Kidney epithelial cell (primary cell): Measurements from ENCODE around the gene FILIP1L. TPM values are rescaled to one million over a fixed set of nuclear protein-coding genes. Genes with fewer than 3 reads are reported as not detected.

Experiments
- DNase-seq: peaks from one replicate; pipeline ENCODE4 v3.0.0-alpha.2; 2010; ENCODE audit warnings: low read depth
- H3K27me3 ChIP-seq: 2 replicates; pipeline ENCODE4 v1.6.0; 2011; ENCODE audit warnings: low read length; ENCODE audit not compliant: control insufficient read depth, insufficient read depth
- H3K36me3 ChIP-seq: 2 replicates; pipeline ENCODE4 v1.5.1; 2011; ENCODE audit warnings: low read length; ENCODE audit not compliant: control insufficient read depth, insufficient read depth
- H3K4me3 ChIP-seq: 2 replicates; pipeline ENCODE4 v1.5.1; 2011; ENCODE audit warnings: low read depth, mild to moderate bottlenecking, control low read depth, low read length
- CTCF ChIP-seq: IDR thresholded peaks from 2 replicates; pipeline ENCODE4 v1.5.1; 2011; ENCODE audit warnings: mild to moderate bottlenecking, moderate library complexity, low read length, control low read depth, inconsistent platforms; ENCODE audit not compliant: insufficient read depth, poor library complexity, severe bottlenecking
- total RNA-seq: library from RNA; depleted of rRNA; stranded (reverse); fragments of >200 nt; gene quantifications from 2 replicates; pipeline ENCODE4 v1.2.3, GENCODE V29; 2015

FILIP1L gene
- total RNA-seq, 1 donor from 2014 or later, result 15.6 TPM

- no peak for TF ChIP-seq CTCF
- Histone ChIP-seq H3K36me3 (peaks cover 7% of the 10 kb centered on the region), H3K27me3 (no peaks in the 10 kb centered on the region), H3K4me3 (no peak overlapping the region)
- DNase-seq, result no peak
Measured at GRCh38 chr3:99863588-99863987, 250.7 kb downstream of the FILIP1L start.

DNA sequence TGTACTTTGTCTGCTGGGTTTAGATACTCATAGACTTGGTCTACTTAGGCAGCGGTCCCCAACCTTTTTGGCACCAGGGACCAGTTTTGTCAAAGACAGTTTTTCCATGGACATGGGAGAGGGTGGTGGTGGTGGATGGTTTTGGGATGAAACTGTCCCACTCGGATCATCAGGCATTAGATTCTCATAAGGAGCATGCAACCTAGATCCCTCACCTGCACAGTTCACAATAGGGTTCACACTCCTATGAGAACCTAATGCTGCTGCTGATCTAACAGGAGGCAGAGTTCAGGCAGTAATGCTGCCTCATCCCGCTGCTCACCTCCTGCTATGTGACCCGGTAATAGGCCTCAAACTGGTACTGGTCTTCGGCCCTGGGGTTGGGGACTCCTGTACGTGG lies 251.3 kb downstream of the FILIP1L start:
- TF ChIP-seq CTCF, result no peak
- no peaks in the 10 kb centered on the region for H3K27me3 ChIP-seq
- H3K36me3 ChIP-seq, result peaks cover 8% of the 10 kb centered on the region
- H3K4me3 ChIP-seq, result no peak overlapping the region
- DNase-seq, result no peak

DNA sequence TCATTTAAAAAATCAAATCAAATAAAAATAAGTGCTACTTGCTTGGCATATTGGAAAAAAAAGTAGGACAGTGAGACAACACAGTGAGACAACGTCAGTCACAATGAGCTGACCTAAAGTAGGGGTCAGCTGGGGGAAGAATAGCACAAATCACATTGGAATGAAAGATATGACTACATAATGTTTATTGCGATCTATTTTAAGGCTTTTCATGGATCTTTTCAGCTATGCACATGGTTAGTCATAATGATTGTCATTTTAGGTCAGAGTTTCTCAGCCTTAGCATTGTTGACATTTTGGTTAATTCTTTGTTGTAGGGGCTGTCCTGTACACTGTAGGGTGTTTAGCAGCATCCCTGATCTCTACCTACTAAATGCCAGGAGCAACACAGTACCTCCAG lies 252.1 kb downstream of the FILIP1L start:
- no peaks in the 10 kb centered on the region for H3K27me3 ChIP-seq
- no peak for DNase-seq
- no peak for TF ChIP-seq CTCF
- no peak overlapping the region for H3K4me3 ChIP-seq
- H3K36me3 ChIP-seq, result peaks cover 8% of the 10 kb centered on the region

- Histone ChIP-seq H3K36me3 (peaks cover 8% of the 10 kb centered on the region), H3K27me3 (no peaks in the 10 kb centered on the region), H3K4me3 (no peak overlapping the region)
- TF ChIP-seq CTCF, result no peak
- no peak for DNase-seq
Measured at GRCh38 chr3:99861216-99861615, 253.1 kb downstream of the FILIP1L start.

DNA sequence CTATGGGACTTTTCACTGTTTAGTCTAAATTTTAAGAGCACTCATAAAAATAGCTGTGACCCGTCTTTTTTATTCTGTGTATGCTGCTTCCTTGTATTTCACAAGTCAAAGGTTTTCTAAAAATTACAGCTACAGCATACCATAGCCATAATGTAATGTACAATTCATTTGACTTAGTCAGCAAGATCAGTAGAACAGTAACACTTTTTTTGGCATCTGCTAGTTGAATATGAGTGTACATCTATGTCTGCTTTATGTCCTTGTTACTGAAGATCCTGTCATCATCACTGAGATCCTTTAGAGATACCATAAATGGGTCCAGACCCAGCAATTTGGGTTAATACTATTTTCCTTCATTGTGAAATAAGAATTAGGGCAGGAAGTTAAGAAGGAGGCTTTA lies 254.5 kb downstream of the FILIP1L start:
- Histone ChIP-seq H3K36me3 (peaks cover 8% of the 10 kb centered on the region), H3K27me3 (no peaks in the 10 kb centered on the region), H3K4me3 (no peak overlapping the region)
- DNase-seq, result peak; percentile 90
- TF ChIP-seq CTCF, result no peak

DNA sequence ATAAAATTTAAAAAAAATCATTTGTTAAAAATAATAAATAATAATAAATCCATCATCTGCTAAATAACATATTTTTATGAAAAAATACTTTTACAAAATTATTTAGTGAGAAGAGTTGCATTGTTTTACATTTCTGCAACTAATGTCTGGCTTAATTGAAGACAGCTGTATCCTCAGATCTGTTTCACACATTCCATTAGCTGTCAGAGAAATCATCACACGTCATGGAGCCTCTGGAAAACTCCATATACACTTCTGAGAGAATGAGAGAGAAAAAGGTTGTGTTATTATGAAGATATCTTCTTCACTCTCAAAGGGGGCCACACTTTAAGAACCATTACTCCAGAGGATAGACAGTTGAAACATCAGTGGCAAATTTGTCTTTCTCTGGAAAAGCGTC lies 255.8 kb downstream of the FILIP1L start:
- no peak for TF ChIP-seq CTCF
- H3K4me3 ChIP-seq, result no peak overlapping the region
- no peaks in the 10 kb centered on the region for H3K27me3 ChIP-seq
- peaks cover 8% of the 10 kb centered on the region for H3K36me3 ChIP-seq
- no peak for DNase-seq
